Esophagus (tissue), 2 donors: ENCODE measurements around the gene DDX17. TPM values are rescaled to one million over a fixed set of nuclear protein-coding genes. Genes with fewer than 3 reads are reported as not detected.

Experiments used
- H3K27ac ChIP-seq, 2 donors: one replicate each; pipeline ENCODE4 v1.5.1; 2013; ENCODE audit warnings: low read depth in 2 of 2, mild to moderate bottlenecking in 2 of 2, inconsistent platforms in 1 of 2, low read length in 1 of 2, moderate library complexity in 1 of 2
- H3K27me3 ChIP-seq, 2 donors: one replicate each; pipeline ENCODE4 v1.6.1; 2013; ENCODE audit warnings: low read length in 2 of 2, control low read depth in 1 of 2, mild to moderate bottlenecking in 1 of 2; ENCODE audit not compliant: insufficient read depth in 2 of 2, control insufficient read depth in 1 of 2
- H3K36me3 ChIP-seq, 2 donors: one replicate each; pipeline ENCODE4 v1.6.1; 2013; ENCODE audit warnings: low read length in 1 of 2; ENCODE audit not compliant: control insufficient read depth in 2 of 2, insufficient read depth in 2 of 2
- H3K4me1 ChIP-seq, 2 donors: one replicate each; pipeline ENCODE4 v1.6.1; 2013; ENCODE audit warnings: low read length in 1 of 2; ENCODE audit not compliant: control insufficient read depth in 2 of 2, insufficient read depth in 2 of 2
- H3K4me3 ChIP-seq, 2 donors: one replicate each; pipeline ENCODE4 v1.5.1; 2013; ENCODE audit warnings: low read length in 2 of 2, mild to moderate bottlenecking in 2 of 2, low read depth in 1 of 2, moderate library complexity in 1 of 2
- H3K9me3 ChIP-seq, 2 donors: one replicate each; pipeline ENCODE4 v1.6.1; 2013; ENCODE audit warnings: mild to moderate bottlenecking in 2 of 2, low read depth in 1 of 2, low read length in 1 of 2, moderate library complexity in 1 of 2; ENCODE audit not compliant: control insufficient read depth in 2 of 2, insufficient read depth in 1 of 2
- WGBS, 2 donors: extraction: QIAGEN DNeasy Blood & Tissue Kit; methylation state at CpG; one replicate each; pipeline ENCODE4 v1.1.7; 2013; 5-methylcytosine and 5-hydroxymethylcytosine counted together
- polyA plus RNA-seq, 2 donors: library from polyadenylated mRNA; stranded (reverse); fragments of 200-250 nt; gene quantifications; one replicate each; pipeline ENCODE4 v1.2.3, GENCODE V29; 2013
- donor health status: healthy with polysubstance abuse.
- donor health status: Bipolar disorder and iron deficiency.

The DDX17 gene
- polyA plus RNA-seq, 2 donors, result 95.5 to 143 TPM

- Histone ChIP-seq H3K4me3 (no peak overlapping the region), H3K27ac (no peak overlapping the region), H3K27me3 (peaks cover 0 to 16% of the 10 kb centered on the region in 2 donors), H3K36me3 (peaks cover 0 to 2% of the 10 kb centered on the region in 2 donors), H3K4me1 (peaks cover 0 to 5% of the 10 kb centered on the region in 2 donors), H3K9me3 (no peaks in the 10 kb centered on the region)
- WGBS, 2 donors, result 47 to 49% methylated on average over 8 of the region's 8 CpGs
Observed at GRCh38 chr22:38460426-38460840, 45.7 kb downstream of the DDX17 start.

GRCh38 chr22:38456841-38457699 is 49.0 kb downstream of the DDX17 start:
- Histone ChIP-seq H3K27ac (no peak overlapping the region), H3K4me3 (no peak overlapping the region), H3K9me3 (peaks cover 0 to 3% of the 10 kb centered on the region in 2 donors), H3K4me1 (peaks cover 7 to 15% of the 10 kb centered on the region in 2 donors), H3K36me3 (peaks cover 0 to 2% of the 10 kb centered on the region in 2 donors), H3K27me3 (peaks cover 0 to 29% of the 10 kb centered on the region in 2 donors)
- 77 to 79% methylated on average over 14 of the region's 14 CpGs for WGBS, 2 donors

GRCh38 chr22:38456272-38456835 is 49.8 kb downstream of the DDX17 start:
- Histone ChIP-seq H3K27ac (no peak overlapping the region), H3K36me3 (peaks cover 0 to 2% of the 10 kb centered on the region in 2 donors), H3K4me1 (peaks cover 7 to 11% of the 10 kb centered on the region in 2 donors), H3K9me3 (peaks cover 0 to 3% of the 10 kb centered on the region in 2 donors), H3K4me3 (no peak overlapping the region), H3K27me3 (peaks cover 0 to 29% of the 10 kb centered on the region in 2 donors)
- 44 to 51% methylated on average over 17 of the region's 17 CpGs for WGBS, 2 donors

- Histone ChIP-seq H3K4me1 (peaks cover 7 to 11% of the 10 kb centered on the region in 2 donors), H3K4me3 (peak overlapping the region in 1 of 2 donors; percentile 52), H3K36me3 (peaks cover 0 to 2% of the 10 kb centered on the region in 2 donors), H3K27me3 (peaks cover 0 to 29% of the 10 kb centered on the region in 2 donors), H3K27ac (no peak overlapping the region), H3K9me3 (peaks cover 0 to 3% of the 10 kb centered on the region in 2 donors)
- 0 to 1% methylated on average over 79 to 90 of the region's 90 CpGs for WGBS, 2 donors
Observed at GRCh38 chr22:38455530-38456271, 50.4 kb downstream of the DDX17 start.

- H3K4me1 ChIP-seq, result peaks cover 7 to 11% of the 10 kb centered on the region in 2 donors
- no peak within 1 kb of the TSS for H3K27ac ChIP-seq
- WGBS, 2 donors, result 0 to 2% methylated on average over 30 to 76 of the region's 76 CpGs
- peaks cover 0 to 2% of the 10 kb centered on the region in 2 donors for H3K36me3 ChIP-seq
- peaks cover 0 to 27% of the 10 kb centered on the region in 2 donors for H3K27me3 ChIP-seq
- peaks cover 0 to 3% of the 10 kb centered on the region in 2 donors for H3K9me3 ChIP-seq
- peak within 1 kb of the TSS; percentile 36 to 52 for H3K4me3 ChIP-seq
Observed at GRCh38 chr22:38455076-38455529, 51.0 kb downstream of the DDX17 start, which contains the start of gene KCNJ4. KCNJ4 (minus strand) TSS chr22:38455199; CDS start chr22:38428132, 27,067 bp downstream.

GRCh38 chr22:38454353-38455075 is 51.6 kb downstream of the DDX17 start:
- H3K27me3 ChIP-seq, result peaks cover 0 to 26% of the 10 kb centered on the region in 2 donors
- WGBS, 2 donors, result 6 to 10% methylated on average over 44 to 67 of the region's 67 CpGs
- H3K36me3 ChIP-seq, result peaks cover 0 to 2% of the 10 kb centered on the region in 2 donors
- H3K9me3 ChIP-seq, result peaks cover 0 to 3% of the 10 kb centered on the region in 2 donors
- no peak overlapping the region for H3K27ac ChIP-seq
- H3K4me1 ChIP-seq, result peaks cover 7 to 11% of the 10 kb centered on the region in 2 donors
- H3K4me3 ChIP-seq, result peak overlapping the region; percentile 36 to 52

GRCh38 chr22:38453996-38454352 is 52.1 kb downstream of the DDX17 start:
- Histone ChIP-seq H3K9me3 (peaks cover 0 to 3% of the 10 kb centered on the region in 2 donors), H3K36me3 (peaks cover 0 to 2% of the 10 kb centered on the region in 2 donors), H3K27ac (no peak overlapping the region), H3K27me3 (peaks cover 0 to 26% of the 10 kb centered on the region in 2 donors), H3K4me3 (no peak overlapping the region), H3K4me1 (peaks cover 7 to 11% of the 10 kb centered on the region in 2 donors)
- WGBS, 2 donors, result 55 to 64% methylated on average over 3 of the region's 3 CpGs

- Histone ChIP-seq H3K4me3 (no peak overlapping the region), H3K36me3 (no peaks in the 10 kb centered on the region), H3K27me3 (peaks cover 0 to 26% of the 10 kb centered on the region in 2 donors), H3K9me3 (peaks cover 0 to 3% of the 10 kb centered on the region in 2 donors), H3K27ac (no peak overlapping the region), H3K4me1 (peaks cover 7 to 11% of the 10 kb centered on the region in 2 donors)
- WGBS, 2 donors, result 81% methylated on average over 11 of the region's 11 CpGs
Observed at GRCh38 chr22:38453066-38453672, 52.9 kb downstream of the DDX17 start.
